Stimulated activated effector memory CD8-positive, alpha-beta T cell treated with anti-CD3 and anti-CD28 coated beads, Interleukin-12 subunit alpha, Interleukin-12 subunit beta, amount 100 ng/mL, for 72 hours (primary cell): ENCODE data around the gene CXXC1.

ENCODE experiments used
- ATAC-seq: fragments of 150-1000 bp; cut with Tn5 transposase; 2 replicates; pipeline ENCODE4 v1.10.0; 2021
- DNase-seq, 2 donors: peaks; one replicate each; pipeline ENCODE4 v3.0.0; 2021 to 2022; ENCODE audit warnings: low spot score in 2 of 2
- H3K27ac Mint-ChIP-seq: one replicate; pipeline ENCODE4 v1.8.0; 2022; ENCODE audit warnings: mild to moderate bottlenecking, mixed read lengths
- H3K36me3 Mint-ChIP-seq: one replicate; pipeline ENCODE4 v1.8.0; 2022; ENCODE audit warnings: mild to moderate bottlenecking, mixed read lengths
- H3K4me1 Mint-ChIP-seq: one replicate; pipeline ENCODE4 v1.8.0; 2022; ENCODE audit warnings: mixed read lengths
- H3K4me3 Mint-ChIP-seq: one replicate; pipeline ENCODE4 v1.8.0; 2022; ENCODE audit warnings: mild to moderate bottlenecking, mixed read lengths
- H3K9me3 Mint-ChIP-seq: one replicate; pipeline ENCODE4 v1.8.0; 2022; ENCODE audit warnings: mixed read lengths

Gene CXXC1

DNA sequence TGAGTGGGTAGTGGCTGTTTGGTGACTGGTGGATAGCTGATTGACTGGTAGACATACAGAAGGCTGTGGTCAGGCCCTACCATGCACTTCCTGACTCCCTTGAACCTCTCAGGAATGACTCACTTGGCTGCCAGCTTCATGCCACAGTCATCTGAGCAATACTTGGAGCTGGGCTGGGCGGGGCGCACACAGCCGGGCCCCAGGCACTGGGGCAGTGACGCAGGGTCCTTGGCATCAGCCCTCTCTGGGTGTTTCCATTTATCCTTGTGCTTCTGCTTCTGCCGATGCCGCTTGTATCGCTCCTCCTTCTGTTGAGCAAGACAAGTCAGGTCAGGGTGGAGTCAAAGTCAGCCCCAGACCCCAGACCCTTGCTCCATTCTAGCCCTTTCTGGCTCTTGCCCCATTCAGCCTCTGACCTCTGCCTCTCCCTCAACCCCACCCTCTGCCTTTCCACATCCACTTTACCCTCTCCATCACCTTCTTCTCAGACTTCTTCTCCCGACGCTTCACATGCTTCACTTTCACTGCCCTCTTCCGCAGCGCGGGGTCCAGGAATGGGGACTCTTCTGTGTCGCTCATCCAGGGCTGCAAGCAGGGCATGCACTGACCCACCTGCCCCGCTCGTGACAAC, 3.1 kb downstream of the CXXC1 start:
- DNase-seq = peak in 1 of 2 donors; percentile 50
- Mint-ChIP-seq H3K9me3 (no peaks in the 10 kb centered on the region), H3K4me3 (no peak overlapping the region), H3K27ac (no peak overlapping the region), H3K4me1 (peaks cover 85% of the 10 kb centered on the region), H3K36me3 (peaks cover 83% of the 10 kb centered on the region)
- ATAC-seq = no peak

DNA sequence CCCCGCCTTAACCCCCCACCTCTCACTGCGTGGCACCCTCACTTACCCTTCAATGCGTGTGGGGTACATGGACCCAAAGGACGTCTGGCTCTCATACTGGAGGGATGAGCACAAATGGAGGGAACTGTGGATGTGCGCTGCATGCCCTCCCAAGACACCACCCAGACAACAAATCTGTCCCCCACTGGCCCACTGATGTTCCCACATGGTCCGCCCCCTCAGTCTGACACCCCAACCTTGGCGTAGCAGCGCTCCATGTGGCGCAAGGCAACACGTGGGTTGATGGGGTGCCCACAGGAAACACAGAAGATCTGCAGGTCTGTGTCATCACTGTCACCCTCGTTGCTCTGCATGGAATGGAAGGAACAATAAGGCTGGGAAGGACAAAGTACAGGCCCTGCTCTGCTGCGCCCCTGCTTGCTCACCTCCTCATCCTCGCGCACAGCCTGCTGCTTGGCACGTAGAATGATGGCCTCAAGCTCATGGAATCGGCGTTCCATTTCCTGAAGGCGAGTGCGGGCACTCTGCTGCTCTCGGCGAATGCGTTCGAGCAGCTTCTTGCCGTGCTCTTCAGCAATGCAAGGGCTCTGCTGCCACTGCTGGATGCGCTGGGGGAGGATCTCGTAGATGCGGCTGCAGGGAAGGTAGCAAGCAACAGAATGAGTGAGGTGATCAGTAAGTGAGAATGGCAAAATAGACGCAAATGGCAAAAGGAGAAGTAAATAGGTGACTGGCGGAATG, 3.9 kb downstream of the CXXC1 start:
- ATAC-seq = no peak
- Mint-ChIP-seq H3K36me3 (peaks cover 90% of the 10 kb centered on the region), H3K4me3 (peak overlapping the region; percentile 97), H3K27ac (no peak overlapping the region), H3K4me1 (peaks cover 88% of the 10 kb centered on the region), H3K9me3 (no peaks in the 10 kb centered on the region)
- DNase-seq = peak in 1 of 2 donors; percentile 57

DNA sequence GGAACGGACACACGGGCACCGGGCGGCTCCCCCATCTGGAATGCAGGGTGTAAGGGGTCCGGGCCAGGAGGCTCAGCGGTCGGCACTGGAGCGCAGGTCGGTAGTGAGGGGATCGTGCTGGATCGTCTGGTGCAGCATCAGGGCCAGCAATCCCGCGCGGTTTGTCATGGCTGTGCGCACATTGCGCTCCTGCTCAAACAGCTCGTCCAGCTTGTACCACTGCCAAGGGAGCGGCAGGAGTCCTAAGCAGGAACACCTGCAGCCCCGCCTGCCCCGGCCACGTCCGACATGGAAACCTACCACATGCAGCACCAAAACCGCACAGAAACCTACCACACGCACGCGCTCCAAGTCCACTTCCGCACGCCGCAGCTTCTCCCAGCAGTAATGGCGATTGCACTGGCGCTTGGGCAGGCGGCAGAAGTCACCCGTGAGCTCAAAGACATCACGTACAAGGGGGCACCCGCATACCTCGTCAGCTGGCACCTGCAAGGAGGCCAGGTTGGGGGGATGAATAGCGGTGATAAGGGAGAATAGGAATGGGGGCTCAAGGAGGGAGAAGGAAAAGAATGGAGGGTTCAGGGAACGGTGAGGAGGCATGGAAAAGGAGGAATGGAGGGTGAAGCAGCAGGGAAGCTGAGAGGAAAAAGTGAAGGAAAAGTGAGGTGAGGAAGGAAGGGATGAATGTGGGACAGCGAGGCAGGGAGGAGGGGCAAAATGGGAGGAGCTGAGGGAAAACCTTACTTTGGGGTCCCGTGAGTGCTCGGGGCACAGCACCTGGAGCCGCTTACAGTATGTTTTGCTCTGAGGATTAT, 4.8 kb downstream of the CXXC1 start:
- DNase-seq (peak in 1 of 2 donors; percentile 54), ATAC-seq (no peak)
- Mint-ChIP-seq H3K4me1 (peaks cover 88% of the 10 kb centered on the region), H3K4me3 (peak overlapping the region; percentile 97), H3K27ac (peak overlapping the region; percentile 56), H3K36me3 (peaks cover 98% of the 10 kb centered on the region), H3K9me3 (no peaks in the 10 kb centered on the region)

DNA sequence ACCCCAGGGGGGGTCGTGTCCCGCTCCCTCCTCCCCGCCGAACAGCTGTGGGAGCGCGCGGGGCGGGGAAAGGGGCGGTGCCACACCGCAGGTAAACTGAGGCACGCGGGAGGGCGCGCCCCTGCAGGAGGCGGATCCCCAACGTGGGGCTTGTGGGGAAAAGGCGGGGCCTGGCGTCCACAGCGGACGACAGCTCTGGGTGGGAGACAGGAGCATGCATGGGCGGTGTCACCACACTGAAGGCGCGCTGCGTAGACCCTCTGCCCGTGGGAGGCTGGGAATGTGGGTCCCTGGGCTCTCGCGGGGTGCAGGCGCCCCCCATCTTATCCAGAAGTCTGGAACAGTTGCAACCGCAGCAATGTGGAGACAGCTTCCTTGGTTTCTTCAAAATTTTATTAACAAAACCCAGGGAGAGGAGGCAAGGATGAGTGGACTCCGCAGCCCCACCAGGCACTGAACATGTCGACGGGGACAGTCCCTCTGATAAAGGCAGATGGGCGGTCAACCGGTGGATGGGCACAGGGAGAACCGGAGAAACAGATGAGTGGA, 5.4 kb downstream of the CXXC1 start:
- DNase-seq = peak in 1 of 2 donors; percentile 52
- H3K4me1 Mint-ChIP-seq = peaks cover 81% of the 10 kb centered on the region
- peaks cover 98% of the 10 kb centered on the region for H3K36me3 Mint-ChIP-seq
- ATAC-seq = no peak
- peak overlapping the region; percentile 97 for H3K4me3 Mint-ChIP-seq
- H3K9me3 Mint-ChIP-seq = no peaks in the 10 kb centered on the region
- H3K27ac Mint-ChIP-seq = peak overlapping the region; percentile 99

DNA sequence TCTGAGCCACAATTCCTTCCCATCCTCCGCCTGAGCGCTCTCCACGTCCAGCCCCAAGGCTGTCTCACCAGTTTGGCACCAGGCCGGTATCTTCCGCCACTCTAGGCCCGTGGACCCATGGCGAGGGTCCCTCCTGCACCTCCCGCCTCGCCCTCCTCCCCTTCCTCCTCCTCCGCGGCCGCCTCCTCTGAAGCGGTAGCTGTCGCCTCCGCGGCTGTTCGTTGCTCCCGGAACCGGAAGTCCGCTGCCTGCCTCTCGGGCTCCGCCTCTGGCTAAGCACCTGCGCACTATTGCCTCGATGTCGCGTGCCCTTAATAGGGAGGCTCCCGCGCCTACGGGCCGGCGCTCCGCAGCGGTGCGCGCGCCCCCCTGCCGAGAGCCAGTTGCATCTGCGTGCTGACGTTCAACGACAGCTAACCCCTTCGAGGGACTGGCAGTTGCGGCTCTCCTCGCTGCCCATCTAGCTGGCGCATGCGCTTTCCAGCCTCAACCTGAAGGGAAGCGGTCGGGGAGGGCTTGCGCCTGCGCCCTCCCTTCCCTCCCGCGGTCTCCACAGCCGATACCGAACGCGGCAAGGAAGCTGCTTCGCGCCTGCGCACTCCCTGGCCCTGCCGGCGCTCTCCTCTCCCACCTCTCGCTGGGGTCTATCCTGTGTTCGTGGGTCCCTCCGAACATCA, 6.1 kb downstream of the CXXC1 start, which contains the start of gene MBD1:
Gene MBD1 (minus strand): TSS at position 229 of the 677 bp plus-strand sequence. CDS start 1,531 bp downstream, outside the sequence.
- peak; percentile 92 for ATAC-seq
- peak; percentile 89 to 97 for DNase-seq
- peak within 1 kb of the TSS; percentile 97 for H3K4me3 Mint-ChIP-seq
- H3K36me3 Mint-ChIP-seq = peaks cover 98% of the 10 kb centered on the region
- H3K4me1 Mint-ChIP-seq = peaks cover 77% of the 10 kb centered on the region
- no peaks in the 10 kb centered on the region for H3K9me3 Mint-ChIP-seq
- H3K27ac Mint-ChIP-seq = peak within 1 kb of the TSS; percentile 99

DNA sequence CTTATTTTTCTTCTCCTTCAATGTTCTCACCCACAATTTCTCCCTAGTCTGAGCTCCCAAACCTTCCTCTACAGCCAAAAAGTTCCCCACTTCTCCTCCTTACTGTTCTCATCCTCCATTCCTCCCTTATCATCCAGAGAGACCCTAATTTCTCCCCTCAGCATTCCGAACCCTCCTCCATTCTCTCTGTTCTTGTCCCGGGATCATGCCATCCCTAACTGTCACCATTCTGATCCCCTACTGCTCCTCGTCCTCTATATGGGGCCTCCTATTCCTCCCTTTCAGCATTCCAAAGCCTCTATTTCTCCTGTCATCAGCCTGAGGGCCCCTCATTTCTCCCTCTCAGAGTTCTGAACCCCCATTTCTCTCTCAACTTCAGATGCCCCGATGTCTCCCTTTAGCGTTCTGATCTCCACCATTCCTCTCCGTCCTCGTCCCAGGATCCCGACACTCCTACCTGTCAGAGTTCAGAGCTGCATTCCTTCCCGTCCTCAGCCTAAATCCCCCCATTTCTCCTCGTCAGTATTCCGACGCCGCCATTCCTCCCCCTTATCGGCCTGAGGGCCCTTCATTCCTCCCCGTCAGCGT, 6.7 kb downstream of the CXXC1 start:
- no peak for DNase-seq
- Mint-ChIP-seq H3K36me3 (peaks cover 98% of the 10 kb centered on the region), H3K4me3 (peak overlapping the region; percentile 97), H3K27ac (peak overlapping the region; percentile 99), H3K4me1 (peaks cover 77% of the 10 kb centered on the region), H3K9me3 (no peaks in the 10 kb centered on the region)
- no peak for ATAC-seq

DNA sequence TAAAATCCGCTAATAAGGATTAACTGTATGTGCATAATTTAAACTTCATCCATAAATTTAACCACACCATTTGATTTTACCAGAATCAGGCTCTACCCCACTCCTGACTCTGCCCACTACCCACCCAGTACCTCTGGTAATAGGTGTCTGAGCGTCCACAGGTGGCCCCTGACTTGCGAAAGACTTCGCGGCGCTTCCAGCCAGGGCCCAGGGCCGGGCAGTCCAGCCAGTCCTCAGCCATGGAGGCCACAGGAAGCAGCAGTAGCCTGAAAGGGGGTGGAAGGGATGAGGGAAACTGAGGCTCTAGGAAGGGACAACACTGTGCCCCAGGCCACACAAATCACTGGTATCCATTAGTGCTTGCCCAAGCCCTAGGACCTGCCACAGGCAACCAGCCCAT, 7.7 kb downstream of the CXXC1 start:
- H3K27ac Mint-ChIP-seq = peak overlapping the region; percentile 99
- ATAC-seq (no peak), DNase-seq (no peak)
- peak overlapping the region; percentile 97 for H3K4me3 Mint-ChIP-seq
- H3K4me1 Mint-ChIP-seq = peaks cover 77% of the 10 kb centered on the region
- peaks cover 100% of the 10 kb centered on the region for H3K36me3 Mint-ChIP-seq
- no peaks in the 10 kb centered on the region for H3K9me3 Mint-ChIP-seq

DNA sequence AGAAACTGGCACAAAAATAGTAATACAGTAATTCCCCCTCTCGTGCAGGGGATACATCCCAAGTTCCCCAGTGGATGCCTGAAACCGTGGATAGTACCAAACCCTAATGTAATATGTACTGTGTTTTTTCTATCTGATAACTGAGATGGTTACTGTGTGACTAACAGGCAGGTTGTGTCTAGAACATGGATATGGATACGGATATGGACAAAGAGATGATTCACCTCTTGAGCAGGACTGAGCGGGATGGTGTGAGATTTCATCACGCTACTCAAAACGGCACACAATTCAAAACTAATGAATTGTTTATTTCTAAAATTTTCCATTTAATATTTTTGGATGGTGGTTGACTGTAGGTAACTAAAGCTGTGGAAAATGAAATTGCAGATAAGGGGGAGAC, 9.6 kb downstream of the CXXC1 start:
- no peak for DNase-seq
- Mint-ChIP-seq H3K27ac (no peak overlapping the region), H3K36me3 (peaks cover 100% of the 10 kb centered on the region), H3K4me1 (peaks cover 59% of the 10 kb centered on the region), H3K4me3 (no peak overlapping the region), H3K9me3 (no peaks in the 10 kb centered on the region)
- no peak for ATAC-seq

DNA sequence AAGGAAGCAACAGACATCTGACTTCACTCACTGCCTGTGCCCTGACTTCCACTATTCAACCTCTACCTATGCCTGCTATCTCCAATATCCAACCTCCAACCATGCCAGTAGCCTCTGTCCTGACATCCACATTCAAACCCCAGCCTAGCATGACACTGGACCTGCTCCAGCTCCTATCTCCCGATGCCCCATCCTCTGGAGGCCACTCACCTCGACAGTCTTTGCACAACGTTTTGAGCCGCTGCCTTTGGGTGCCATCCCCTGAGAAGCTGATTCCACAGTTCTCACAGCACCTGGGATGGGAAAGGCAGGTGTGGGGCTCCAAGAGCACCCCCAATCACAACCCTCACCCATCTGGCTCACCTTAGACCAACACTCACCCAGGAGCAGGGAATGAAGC, 11.0 kb downstream of the CXXC1 start:
- H3K4me3 Mint-ChIP-seq = no peak overlapping the region
- no peaks in the 10 kb centered on the region for H3K9me3 Mint-ChIP-seq
- ATAC-seq = no peak
- DNase-seq = no peak
- H3K36me3 Mint-ChIP-seq = peaks cover 98% of the 10 kb centered on the region
- H3K27ac Mint-ChIP-seq = no peak overlapping the region
- peaks cover 44% of the 10 kb centered on the region for H3K4me1 Mint-ChIP-seq

DNA sequence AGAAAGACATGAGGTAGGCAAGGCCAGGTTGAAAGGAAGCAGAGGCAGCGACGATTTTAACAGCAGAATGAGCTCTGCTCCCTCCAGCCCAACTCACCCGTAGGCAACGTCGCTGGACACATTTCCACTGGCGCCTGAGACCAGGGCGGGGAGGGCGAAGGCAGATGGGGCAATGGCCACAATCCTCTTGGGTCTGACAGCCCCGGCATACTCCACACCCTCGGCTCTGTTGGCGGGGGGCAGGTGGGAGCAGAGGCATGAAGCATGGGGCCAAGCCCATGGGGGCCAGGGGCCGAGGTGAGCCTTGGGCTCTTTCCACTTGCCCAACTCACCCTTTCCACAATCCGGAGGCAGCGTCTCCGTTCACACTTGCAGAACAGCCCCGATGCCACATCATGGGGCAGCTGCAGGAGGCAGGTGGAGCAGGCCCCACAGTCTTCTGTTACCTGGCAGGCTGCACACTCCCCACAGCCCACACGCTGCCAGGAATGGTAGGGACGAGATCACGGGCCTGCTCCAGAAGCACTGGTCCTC, 11.9 kb downstream of the CXXC1 start:
- H3K36me3 Mint-ChIP-seq = peaks cover 95% of the 10 kb centered on the region
- H3K9me3 Mint-ChIP-seq = no peaks in the 10 kb centered on the region
- no peak overlapping the region for H3K27ac Mint-ChIP-seq
- peaks cover 35% of the 10 kb centered on the region for H3K4me1 Mint-ChIP-seq
- H3K4me3 Mint-ChIP-seq = no peak overlapping the region
- DNase-seq (no peak), ATAC-seq (no peak)

DNA sequence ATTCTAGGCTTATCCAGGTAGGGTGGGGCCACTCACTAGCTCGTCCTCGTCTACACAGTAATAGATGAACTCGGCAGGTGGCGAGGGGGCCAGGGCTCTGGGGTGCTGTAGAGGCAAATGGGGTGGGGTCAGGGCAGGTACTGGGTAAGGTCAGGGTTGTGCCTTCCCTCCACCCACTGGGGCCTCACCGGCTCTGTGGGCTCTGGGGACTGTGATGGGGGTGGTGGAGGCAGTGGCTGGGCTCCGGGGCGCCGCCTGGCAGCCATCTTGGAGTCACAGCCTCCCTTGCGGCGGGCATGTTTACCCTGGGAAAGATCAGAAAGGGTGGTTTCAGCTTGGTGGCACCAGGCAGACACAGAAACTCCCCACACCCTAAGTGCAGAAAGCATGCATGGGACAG, 12.6 kb downstream of the CXXC1 start:
- Mint-ChIP-seq H3K36me3 (peaks cover 93% of the 10 kb centered on the region), H3K4me3 (no peak overlapping the region), H3K9me3 (no peaks in the 10 kb centered on the region), H3K27ac (no peak overlapping the region), H3K4me1 (peaks cover 29% of the 10 kb centered on the region)
- ATAC-seq (no peak), DNase-seq (no peak)

DNA sequence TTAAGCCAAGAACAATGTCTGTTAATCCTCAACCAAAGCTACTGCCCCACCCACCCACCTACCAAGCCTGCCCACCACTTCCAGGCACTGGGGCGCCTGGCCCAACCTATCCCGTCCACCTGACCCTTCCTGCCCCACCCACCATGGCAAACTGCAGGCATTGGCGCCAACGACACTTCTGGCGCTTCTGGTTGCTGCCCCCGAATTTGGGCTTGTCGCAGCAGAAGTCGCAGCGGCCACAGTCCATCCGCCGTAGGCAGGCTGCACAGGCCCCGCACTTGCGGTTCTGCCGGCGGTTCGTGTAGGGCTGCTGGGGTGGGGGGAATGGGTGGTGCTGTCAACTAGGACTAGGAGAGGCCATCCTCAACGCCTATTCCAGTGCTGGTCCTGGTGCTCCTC, 13.4 kb downstream of the CXXC1 start:
- H3K27ac Mint-ChIP-seq = no peak overlapping the region
- DNase-seq (no peak), ATAC-seq (no peak)
- H3K9me3 Mint-ChIP-seq = no peaks in the 10 kb centered on the region
- no peak overlapping the region for H3K4me3 Mint-ChIP-seq
- H3K4me1 Mint-ChIP-seq = peaks cover 21% of the 10 kb centered on the region
- peaks cover 93% of the 10 kb centered on the region for H3K36me3 Mint-ChIP-seq

DNA sequence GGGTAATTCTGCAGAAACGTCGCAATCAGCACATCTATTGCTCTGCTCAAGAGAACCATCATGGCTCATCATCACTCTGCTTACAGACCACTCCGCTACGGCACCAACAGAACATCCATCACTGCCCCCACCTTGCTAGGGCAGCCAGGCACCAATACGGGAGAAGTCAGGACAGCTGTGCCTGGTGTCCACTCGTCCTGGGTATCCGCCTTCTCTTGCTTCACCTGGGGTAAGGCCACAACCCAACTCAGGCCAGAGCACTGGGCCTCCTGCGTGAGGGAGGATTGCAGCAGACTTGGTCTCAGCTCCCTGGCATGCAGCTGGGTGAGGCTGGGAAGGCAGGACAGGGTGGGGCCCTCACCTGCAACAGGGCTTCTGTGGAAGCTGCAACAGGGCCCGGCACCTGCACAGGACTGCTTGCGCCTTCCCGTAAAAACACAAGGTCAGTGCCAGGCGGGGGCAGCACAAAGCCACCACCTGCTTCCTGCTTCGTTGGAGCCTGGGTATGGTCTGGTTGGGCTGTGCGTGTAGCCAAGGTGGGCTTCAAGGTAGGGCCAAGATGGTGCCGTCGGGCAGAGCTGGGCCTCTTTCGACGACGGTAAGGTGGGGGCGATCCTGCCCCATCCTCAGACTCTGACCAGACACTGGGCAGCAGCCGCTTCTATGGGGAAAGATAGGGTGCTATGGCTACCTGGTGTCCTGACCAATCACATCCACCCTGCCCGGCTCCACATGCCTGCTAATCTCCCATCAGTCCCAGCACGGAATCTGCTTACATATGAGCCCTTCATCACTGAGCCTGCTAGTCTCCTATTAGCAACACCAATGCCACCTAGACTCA, 14.1 kb downstream of the CXXC1 start:
- H3K9me3 Mint-ChIP-seq = no peaks in the 10 kb centered on the region
- H3K4me1 Mint-ChIP-seq = peaks cover 17% of the 10 kb centered on the region
- ATAC-seq (no peak), DNase-seq (no peak)
- peaks cover 92% of the 10 kb centered on the region for H3K36me3 Mint-ChIP-seq
- H3K4me3 Mint-ChIP-seq = no peak overlapping the region
- H3K27ac Mint-ChIP-seq = peak overlapping the region; percentile 12
